H1 (cell line): ENCODE results near the gene GNAL. TPM values are rescaled to one million over a fixed set of nuclear protein-coding genes. Genes with fewer than 3 reads are reported as not detected.

Experiments
- CTCF ChIA-PET: fragments of 300-600 bp; sonication (Branson Sonifier 250); formaldehyde crosslinking; loops from one replicate; lab custom pipeline; 2021; ENCODE audit not compliant: partially characterized antibody; lab: Charles Lee
- POLR2A ChIA-PET: fragments of 300-600 bp; sonication (Branson Sonifier 250); formaldehyde crosslinking; loops from one replicate; lab custom pipeline; 2021; ENCODE audit warnings: inconsistent platforms; ENCODE audit not compliant: partially characterized antibody; lab: Charles Lee
- DNase-seq, 2 experiments: peaks; one replicate each; pipeline versions ENCODE4 v3.0.0 to v3.0.0-alpha.2; 2010 to 2022; ENCODE audit warnings: low spot score in 2 of 2, low read depth in 1 of 2, mixed read lengths in 1 of 2
- FAIRE-seq: peaks from 2 replicates; lab custom pipeline; 2011; peaks lifted over from hg19 to GRCh38; lab: Jason Lieb, UNC
- H2AFZ ChIP-seq: 2 replicates; pipeline ENCODE4 v1.8.1; 2012; ENCODE audit warnings: low read length, inconsistent platforms
- H2AK5ac ChIP-seq: 2 replicates; pipeline ENCODE4 v1.6.1; 2013; ENCODE audit warnings: low read depth, low read length
- H2BK120ac ChIP-seq: replicated peaks from 2 replicates; pipeline ENCODE3; 2013; ENCODE audit warnings: low read depth, low read length, inconsistent platforms
- H2BK12ac ChIP-seq: 2 replicates; pipeline ENCODE4 v1.6.1; 2013; ENCODE audit warnings: low read depth, low read length
- H2BK15ac ChIP-seq: 2 replicates; pipeline ENCODE4 v1.6.1; 2013; ENCODE audit warnings: low read length
- H2BK20ac ChIP-seq: 2 replicates; pipeline ENCODE4 v1.6.1; 2013; ENCODE audit warnings: low read length
- H2BK5ac ChIP-seq: 2 replicates; pipeline ENCODE4 v1.6.1; 2013; ENCODE audit warnings: low read depth, low read length
- H3K14ac ChIP-seq: 2 replicates; pipeline ENCODE4 v1.6.1; 2013; ENCODE audit warnings: inconsistent platforms; ENCODE audit not compliant: insufficient read length
- H3K18ac ChIP-seq: 2 replicates; pipeline ENCODE4 v1.6.1; 2013; ENCODE audit warnings: low read length; ENCODE audit errors: extremely low read depth
- H3K23ac ChIP-seq: 2 replicates; pipeline ENCODE4 v1.6.1; 2013; ENCODE audit warnings: inconsistent platforms; ENCODE audit not compliant: insufficient read length
- H3K23me2 ChIP-seq: 2 replicates; pipeline ENCODE4 v1.6.1; 2013; ENCODE audit warnings: low read depth, low read length
- H3K27ac ChIP-seq: 2 replicates; pipeline ENCODE4 v1.6.1; 2011; ENCODE audit warnings: low read depth, low read length, inconsistent platforms
- H3K27me3 ChIP-seq, 4 experiments: replicated peaks in 1 of 4; 1 replicate in 1 of 4; 2 replicates in 3 of 4; pipeline versions ENCODE4 v1.6.1 to v1.8.1; 2011 to 2013; ENCODE audit warnings: low read length in 3 of 4, mild to moderate bottlenecking in 3 of 4, inconsistent platforms in 2 of 4, mixed read lengths in 2 of 4, moderate library complexity in 1 of 4; ENCODE audit not compliant: control insufficient read depth in 3 of 4, insufficient read depth in 3 of 4; ENCODE audit errors: extremely low read depth in 1 of 4
- H3K36me3 ChIP-seq, 4 experiments: 2 replicates each; pipeline versions ENCODE4 v1.6.1 to v1.8.1; 2011 to 2013; ENCODE audit warnings: mild to moderate bottlenecking in 4 of 4, low read length in 3 of 4, moderate library complexity in 2 of 4, control low read depth in 1 of 4, inconsistent platforms in 1 of 4; ENCODE audit not compliant: insufficient read depth in 4 of 4, control insufficient read depth in 2 of 4
- H3K4ac ChIP-seq: replicated peaks from 2 replicates; pipeline ENCODE3; 2013; ENCODE audit warnings: low read length, low read depth, mixed read lengths, inconsistent platforms; ENCODE audit not compliant: insufficient read length
- H3K4me1 ChIP-seq, 4 experiments: replicated peaks in 1 of 4; 1 replicate in 1 of 4; 2 replicates in 3 of 4; pipeline versions ENCODE4 v1.6.1 to v1.8.1; 2011 to 2013; ENCODE audit warnings: low read length in 3 of 4, inconsistent platforms in 2 of 4, mixed read lengths in 1 of 4; ENCODE audit not compliant: insufficient read depth in 4 of 4, control insufficient read depth in 3 of 4
- H3K4me2 ChIP-seq, 2 experiments: 2 replicates each; pipeline versions ENCODE4 v1.6.1 to v1.8.1; 2011 to 2013; ENCODE audit warnings: low read depth in 2 of 2, low read length in 2 of 2, control low read depth in 1 of 2, inconsistent platforms in 1 of 2, mild to moderate bottlenecking in 1 of 2; ENCODE audit not compliant: insufficient read depth in 1 of 2
- H3K4me3 ChIP-seq, 4 experiments: fragments of 200-600, 300-600 bp in 1 of 4; sonication (generic), shearing (Covaris generic), sonication (Bioruptor Twin) in 1 of 4; 2 replicates each; pipeline versions ENCODE4 v1.5.1 to v1.8.1; 2011 to 2016; ENCODE audit warnings: low read length in 4 of 4, low read depth in 3 of 4, control low read depth in 2 of 4, inconsistent platforms in 2 of 4, mild to moderate bottlenecking in 2 of 4, mixed read lengths in 1 of 4, moderate library complexity in 1 of 4; ENCODE audit not compliant: insufficient read depth in 2 of 4; ENCODE audit errors: extremely low read depth in 1 of 4
- H3K56ac ChIP-seq: replicated peaks from 2 replicates; pipeline ENCODE3; 2013; ENCODE audit warnings: low read depth, mild to moderate bottlenecking, mixed read lengths, low read length, inconsistent platforms; ENCODE audit not compliant: insufficient read length
- H3K79me1 ChIP-seq: 2 replicates; pipeline ENCODE4 v1.6.1; 2013; ENCODE audit warnings: low read depth, low read length, control low read depth
- H3K79me2 ChIP-seq, 2 experiments: 2 replicates each; pipeline versions ENCODE4 v1.6.1 to v1.8.1; 2012 to 2013; ENCODE audit warnings: low read length in 2 of 2, mild to moderate bottlenecking in 2 of 2, inconsistent platforms in 1 of 2; ENCODE audit not compliant: insufficient read depth in 2 of 2, control insufficient read depth in 1 of 2
- H3K9ac ChIP-seq, 4 experiments: replicated peaks in 1 of 4; 1 replicate in 1 of 4; 2 replicates in 3 of 4; pipeline versions ENCODE4 v1.6.1 to v1.8.1; 2011 to 2013; ENCODE audit warnings: low read depth in 3 of 4, low read length in 3 of 4, control low read depth in 2 of 4, mild to moderate bottlenecking in 2 of 4, moderate library complexity in 2 of 4, inconsistent platforms in 1 of 4; ENCODE audit errors: extremely low read depth in 1 of 4
- H3K9me3 ChIP-seq, 2 experiments: 2 replicates each; pipeline versions ENCODE4 v1.6.1 to v1.8.1; 2012 to 2013; ENCODE audit warnings: mild to moderate bottlenecking in 2 of 2, moderate library complexity in 2 of 2, control low read depth in 1 of 2, inconsistent platforms in 1 of 2, low read depth in 1 of 2, low read length in 1 of 2, mixed read lengths in 1 of 2; ENCODE audit not compliant: insufficient read depth in 2 of 2
- H4K20me1 ChIP-seq, 2 experiments: replicated peaks in 1 of 2; 2 replicates each; pipeline versions ENCODE3 to v1.8.1; 2011 to 2013; ENCODE audit warnings: inconsistent platforms in 2 of 2, low read length in 2 of 2, mild to moderate bottlenecking in 1 of 2; ENCODE audit not compliant: insufficient read depth in 2 of 2, control insufficient read depth in 1 of 2
- H4K5ac ChIP-seq: 2 replicates; pipeline ENCODE4 v1.6.1; 2013; ENCODE audit warnings: low read length, low read depth, mixed read lengths, inconsistent platforms; ENCODE audit not compliant: insufficient read length
- H4K8ac ChIP-seq: 2 replicates; pipeline ENCODE4 v1.8.0; 2013; ENCODE audit warnings: mild to moderate bottlenecking, moderate library complexity, low read length, inconsistent platforms; ENCODE audit not compliant: insufficient read depth; ENCODE audit errors: extremely low read depth
- H4K91ac ChIP-seq: replicated peaks from 2 replicates; pipeline ENCODE3; 2013; ENCODE audit warnings: low read length, mixed read lengths, inconsistent platforms; ENCODE audit not compliant: insufficient read length
- EZH2 ChIP-seq: fragments of 200-600 bp; sonication (generic); IDR thresholded peaks from 2 replicates; pipeline ENCODE4 v1.7.1; 2012; ENCODE audit warnings: low read depth, mild to moderate bottlenecking, moderate library complexity, low read length, inconsistent platforms; ENCODE audit not compliant: severe bottlenecking
- JUN ChIP-seq: IDR thresholded peaks from 2 replicates; pipeline ENCODE4 v1.6.1; 2011; ENCODE audit warnings: low read depth, mild to moderate bottlenecking, improper control_type of control experiment, low read length
- JUND ChIP-seq: IDR thresholded peaks from 2 replicates; pipeline ENCODE4 v1.6.1; 2011; ENCODE audit warnings: mild to moderate bottlenecking, improper control_type of control experiment, low read length
- KDM4A ChIP-seq: IDR thresholded peaks from one replicate; pipeline ENCODE4 v1.7.1; 2012; ENCODE audit warnings: low read depth, mild to moderate bottlenecking, moderate library complexity, low read length, inconsistent platforms; ENCODE audit not compliant: severe bottlenecking
- MAFK ChIP-seq: IDR thresholded peaks from 2 replicates; pipeline ENCODE4 v1.6.1; 2012; ENCODE audit warnings: low read depth, mild to moderate bottlenecking, improper control_type of control experiment, low read length
- NRF1 ChIP-seq: IDR thresholded peaks from 2 replicates; pipeline ENCODE4 v1.6.1; 2011; ENCODE audit warnings: mild to moderate bottlenecking, low read depth, low read length, improper control_type of control experiment
- POU5F1 ChIP-seq: IDR thresholded peaks from 2 replicates; pipeline ENCODE4 v1.6.1; 2011; ENCODE audit warnings: low read depth, mild to moderate bottlenecking, low read length, moderate library complexity
- SAP30 ChIP-seq: fragments of 300-600 bp; sonication (generic); IDR thresholded peaks from 2 replicates; pipeline ENCODE4 v1.7.1; 2012; ENCODE audit warnings: low read length, moderate library complexity, mild to moderate bottlenecking, inconsistent platforms; ENCODE audit not compliant: insufficient read depth, insufficient replicate concordance
- SP4 ChIP-seq: IDR thresholded peaks from 2 replicates; pipeline ENCODE4 v1.6.1; 2012; ENCODE audit warnings: low read length, inconsistent platforms
- WGBS, 2 experiments: shearing (Covaris generic) in 1 of 2; methylation state at CpG; one replicate each; pipeline versions ENCODE4 v1.1.6 to v1.1.7; 2013 to 2015; ENCODE audit warnings: low lambda C conversion rate in 2 of 2, mixed read lengths in 2 of 2, inconsistent platforms in 1 of 2, low coverage in 1 of 2, missing lambda C conversion rate in 1 of 2; ENCODE audit not compliant: insufficient replicate concordance in 2 of 2, insufficient coverage in 1 of 2, insufficient read length in 1 of 2; ENCODE audit errors: extremely low coverage in 1 of 2, missing lambda C conversion rate in 1 of 2; 5-methylcytosine and 5-hydroxymethylcytosine counted together
- polyA plus RNA-seq, 7 experiments: library from polyadenylated mRNA; depleted of rRNA in 3 of 7; stranded (reverse) in 5 of 7; unstranded in 2 of 7; fragments of >200 nt in 5 of 7; fragments of 200-250 nt in 2 of 7; gene quantifications; 1 replicate in 5 of 7; 2 replicates in 1 of 7; 4 replicates in 1 of 7; pipeline versions ENCODE4 v1.2.1 to v1.2.3, GENCODE V29; 2011 to 2013; ENCODE audit warnings: missing spikeins in 2 of 7, mixed read lengths in 2 of 7
- total RNA-seq: library from RNA; stranded (reverse); fragmentation: NEBNext Ultra II Directional; extraction: Animal tissue kit (Norgen Biotek cat#: 25700); gene quantifications from 2 replicates; pipeline ENCODE4 v1.2.1, GENCODE V29; 2021
- TF ChIP-seq, protein P1 (sequence below), 3 experiments: IDR thresholded peaks; 1 replicate in 2 of 3; 2 replicates in 1 of 3; pipeline versions ENCODE4 v1.5.1 to v1.6.1; 2011; ENCODE audit warnings: low read length in 3 of 3, mild to moderate bottlenecking in 3 of 3, inconsistent platforms in 2 of 3, low read depth in 1 of 3, moderate library complexity in 1 of 3; ENCODE audit not compliant: insufficient read depth in 1 of 3; ENCODE audit errors: control extremely low read depth in 1 of 3

The GNAL gene
- total and polyA plus RNA-seq, 2 of the 8 experiments (the other 6 are each of a cell fraction or from before 2014, with no cell fraction given) = 13.2 to 18.3 TPM

DNA sequence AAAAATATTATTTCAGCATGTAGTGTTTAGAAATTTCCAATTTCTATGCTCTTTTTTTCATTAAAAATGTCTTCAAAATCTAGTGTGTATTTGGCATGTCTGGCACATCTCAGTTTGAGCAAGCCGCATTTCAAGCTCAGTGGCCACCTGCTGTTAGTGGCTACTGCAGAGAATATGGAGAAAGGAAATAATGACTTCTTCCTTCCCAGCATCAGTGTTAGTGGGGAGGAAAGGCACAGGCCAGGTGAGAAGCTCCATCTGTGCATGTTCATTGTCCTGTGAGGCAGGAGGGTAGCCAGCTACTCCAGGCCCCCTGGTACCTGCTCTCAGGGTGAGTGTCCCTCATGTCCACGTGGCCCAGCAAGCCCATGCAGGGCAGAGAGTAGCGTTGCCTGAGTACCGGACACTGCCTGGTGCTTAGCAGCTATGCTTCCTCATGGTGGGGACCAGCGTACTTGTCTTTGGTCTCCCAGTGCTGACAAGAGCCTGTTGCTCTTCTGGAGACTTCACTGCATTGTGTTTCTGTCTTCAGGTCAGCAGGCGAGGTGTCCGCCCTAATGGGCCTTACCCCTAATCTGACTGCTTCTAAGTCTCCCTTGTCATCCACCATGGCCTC, 94.8 kb downstream of the GNAL start:
- FAIRE-seq = no peak
- Histone ChIP-seq H3K9ac (no peak overlapping the region), H3K27ac (no peak overlapping the region), H3K4ac (peak overlapping the region; percentile 82), H2BK120ac (peak overlapping the region; percentile 16), H3K4me3 (no peak overlapping the region), H3K79me1 (no peaks in the 10 kb centered on the region), H3K14ac (no peak overlapping the region), H3K36me3 (no peaks in the 10 kb centered on the region), H3K4me2 (0 out of 4 replicates have a peak overlapping the region, but pooled peaks of 1 of the 2 experiments have one; percentile 18), H3K23ac (no peak overlapping the region), H2BK15ac (peak overlapping the region; percentile 48), H4K8ac (no peak overlapping the region), H2BK5ac (peak overlapping the region; percentile 77; the same call in 1 of the 2 replicates), H4K91ac (peak overlapping the region; percentile 86), H2BK12ac (peak overlapping the region; percentile 93; the same call in 1 of the 2 replicates), H3K9me3 (no peaks in the 10 kb centered on the region), H2AFZ (no peak overlapping the region), H2AK5ac (peak overlapping the region; percentile 24), H3K18ac (peak overlapping the region; percentile 81), H4K5ac (peak overlapping the region; percentile 18), H3K4me1 (peaks cover 5 to 17% (median 14%) of the 10 kb centered on the region in 4 experiments), H3K27me3 (no peaks in the 10 kb centered on the region; a peak in 1 of 7 replicates), H2BK20ac (peak overlapping the region; percentile 83), H3K56ac (no peak overlapping the region), H3K79me2 (no peaks in the 10 kb centered on the region), H3K23me2 (no peaks in the 10 kb centered on the region), H4K20me1 (no peaks in the 10 kb centered on the region)
- CTCF ChIA-PET = interaction anchor here (1.0 to 1.7 kb wide), 4 partner anchors 9 to 43 kb away, joined by 3 to 6 read pairs (median 3); no protein-coding TSS in a partner anchor
- 82% methylated on average over 7 of the region's 7 CpGs; no CpG with 5 or more reads in 1 of the 2 experiments for WGBS, 2 experiments
- POLR2A ChIA-PET = interaction anchor here (1.2 to 1.7 kb wide), 2 partner anchors 10 to 19 kb away, joined by 3 to 4 read pairs; no protein-coding TSS in a partner anchor
- DNase-seq = no peak
- TF ChIP-seq SP4 (no peak), SAP30 (no peak), POU5F1 (no peak), KDM4A (no peak), NRF1 (no peak), JUN (no peak), EZH2 (no peak), JUND (no peak), MAFK (no peak)
- TF ChIP-seq, protein P1, sequence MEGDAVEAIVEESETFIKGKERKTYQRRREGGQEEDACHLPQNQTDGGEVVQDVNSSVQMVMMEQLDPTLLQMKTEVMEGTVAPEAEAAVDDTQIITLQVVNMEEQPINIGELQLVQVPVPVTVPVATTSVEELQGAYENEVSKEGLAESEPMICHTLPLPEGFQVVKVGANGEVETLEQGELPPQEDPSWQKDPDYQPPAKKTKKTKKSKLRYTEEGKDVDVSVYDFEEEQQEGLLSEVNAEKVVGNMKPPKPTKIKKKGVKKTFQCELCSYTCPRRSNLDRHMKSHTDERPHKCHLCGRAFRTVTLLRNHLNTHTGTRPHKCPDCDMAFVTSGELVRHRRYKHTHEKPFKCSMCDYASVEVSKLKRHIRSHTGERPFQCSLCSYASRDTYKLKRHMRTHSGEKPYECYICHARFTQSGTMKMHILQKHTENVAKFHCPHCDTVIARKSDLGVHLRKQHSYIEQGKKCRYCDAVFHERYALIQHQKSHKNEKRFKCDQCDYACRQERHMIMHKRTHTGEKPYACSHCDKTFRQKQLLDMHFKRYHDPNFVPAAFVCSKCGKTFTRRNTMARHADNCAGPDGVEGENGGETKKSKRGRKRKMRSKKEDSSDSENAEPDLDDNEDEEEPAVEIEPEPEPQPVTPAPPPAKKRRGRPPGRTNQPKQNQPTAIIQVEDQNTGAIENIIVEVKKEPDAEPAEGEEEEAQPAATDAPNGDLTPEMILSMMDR (IDR thresholded peaks at IDR 0.05; ENCODE audit: control extremely low read depth in 1 of 3, insufficient read depth in 1 of 3, low read depth in 1 of 3, low read length in 3 of 3) = no peak
